NCI-H146 (cell line): Measurements from ENCODE around the gene PLCB1.

Experiments
- DNase-seq: peaks from one replicate; lab custom pipeline; 2025; lab: John Stamatoyannopoulos, UW

Gene PLCB1

GRCh38 chr20:8246153-8246552 lies 114.1 kb downstream of the PLCB1 start:
- no peak for DNase-seq

GRCh38 chr20:8246716-8247115 lies 114.7 kb downstream of the PLCB1 start:
- no peak for DNase-seq

- no peak for DNase-seq
Measured at GRCh38 chr20:8248051-8248450, 116.0 kb downstream of the PLCB1 start.

- no peak for DNase-seq
Measured at GRCh38 chr20:8249634-8250033, 117.6 kb downstream of the PLCB1 start.

- DNase-seq: peak; percentile 28
Measured at GRCh38 chr20:8250539-8251200, 118.6 kb downstream of the PLCB1 start.

GRCh38 chr20:8251201-8251575 lies 119.1 kb downstream of the PLCB1 start:
- DNase-seq: no peak

GRCh38 chr20:8254911-8255582 lies 123.0 kb downstream of the PLCB1 start:
- DNase-seq: no peak

GRCh38 chr20:8255945-8256632 lies 124.0 kb downstream of the PLCB1 start:
- DNase-seq: no peak

- no peak for DNase-seq
Measured at GRCh38 chr20:8260837-8261251, 128.8 kb downstream of the PLCB1 start.

GRCh38 chr20:8262721-8263120 lies 130.7 kb downstream of the PLCB1 start:
- DNase-seq: no peak

GRCh38 chr20:8265588-8265987 lies 133.5 kb downstream of the PLCB1 start:
- DNase-seq: peak; percentile 42

- DNase-seq: peak; percentile 96
Measured at GRCh38 chr20:8267009-8267408, 134.9 kb downstream of the PLCB1 start.

GRCh38 chr20:8271727-8272126 lies 139.7 kb downstream of the PLCB1 start:
- DNase-seq: no peak

GRCh38 chr20:8272766-8273165 lies 140.7 kb downstream of the PLCB1 start:
- DNase-seq: no peak

- DNase-seq: no peak
Measured at GRCh38 chr20:8284902-8285301, 152.8 kb downstream of the PLCB1 start.

GRCh38 chr20:8287340-8287739 lies 155.3 kb downstream of the PLCB1 start:
- peak; percentile 37 for DNase-seq

GRCh38 chr20:8291200-8291599 lies 159.1 kb downstream of the PLCB1 start:
- DNase-seq: no peak

GRCh38 chr20:8291873-8292272 lies 159.8 kb downstream of the PLCB1 start:
- DNase-seq: no peak

- DNase-seq: no peak
Measured at GRCh38 chr20:8292793-8293192, 160.7 kb downstream of the PLCB1 start.

- no peak for DNase-seq
Measured at GRCh38 chr20:8293750-8294149, 161.7 kb downstream of the PLCB1 start.

GRCh38 chr20:8296536-8296935 lies 164.5 kb downstream of the PLCB1 start:
- no peak for DNase-seq

- DNase-seq: no peak
Measured at GRCh38 chr20:8298426-8299043, 166.5 kb downstream of the PLCB1 start.

- DNase-seq: no peak
Measured at GRCh38 chr20:8299921-8300320, 167.9 kb downstream of the PLCB1 start.
